ENCODE results near the gene PTPRT. TPM values are rescaled to one million over a fixed set of nuclear protein-coding genes. Genes with fewer than 3 reads are reported as not detected.

The PTPRT gene
- total and polyA plus RNA-seq, 2 of the 4 experiments (the other 2 are of a cell fraction), result not detected

- H4K8ac ChIP-seq (ENCODE audit: low read depth in 2 of 2, low read length in 2 of 2), result no peak overlapping the region
- H2AK9ac ChIP-seq (replicated peaks; ENCODE audit: low read depth, low read length, poor library complexity), result no peak overlapping the region
- in situ Hi-C loops (cut with MboI; ENCODE audit: low sequenced_read_pairs) (no loop called here), intact Hi-C loops (cut with micrococcal nuclease) (no loop called here), dilution Hi-C loops (cut with HindIII; ENCODE audit: low sequenced_read_pairs, unreplicated experiment) (no loop called here)
- peaks cover 2% of the 10 kb centered on the region; the same call in 1 of the 2 replicates for H3K9me3 ChIP-seq (ENCODE audit: control insufficient read depth, insufficient read depth, low read length)
- H3K23ac ChIP-seq (ENCODE audit: low read depth, low read length), result no peak overlapping the region
- H3K18ac ChIP-seq (ENCODE audit: low read depth, low read length), result no peak overlapping the region
- no peak overlapping the region for H4K91ac ChIP-seq (ENCODE audit: insufficient read depth, low read depth, low read length)
- TF ChIP-seq, protein P1, sequence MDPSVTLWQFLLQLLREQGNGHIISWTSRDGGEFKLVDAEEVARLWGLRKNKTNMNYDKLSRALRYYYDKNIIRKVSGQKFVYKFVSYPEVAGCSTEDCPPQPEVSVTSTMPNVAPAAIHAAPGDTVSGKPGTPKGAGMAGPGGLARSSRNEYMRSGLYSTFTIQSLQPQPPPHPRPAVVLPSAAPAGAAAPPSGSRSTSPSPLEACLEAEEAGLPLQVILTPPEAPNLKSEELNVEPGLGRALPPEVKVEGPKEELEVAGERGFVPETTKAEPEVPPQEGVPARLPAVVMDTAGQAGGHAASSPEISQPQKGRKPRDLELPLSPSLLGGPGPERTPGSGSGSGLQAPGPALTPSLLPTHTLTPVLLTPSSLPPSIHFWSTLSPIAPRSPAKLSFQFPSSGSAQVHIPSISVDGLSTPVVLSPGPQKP (IDR thresholded peaks at IDR 0.05; ENCODE audit: borderline replicate concordance, low read depth, low read length), result no peak
- TF ChIP-seq RAD21 (IDR thresholded peaks at IDR 0.05; ENCODE audit: low read length) (no peak), MAZ (IDR thresholded peaks at IDR 0.05; ENCODE audit: borderline replicate concordance, low read depth, low read length) (no peak), CEBPB (IDR thresholded peaks at IDR 0.05; ENCODE audit: low read depth, low read length) (no peak), POLR2A (IDR thresholded peaks at IDR 0.05; ENCODE audit: low read depth, low read length) (no peak), MAFK (IDR thresholded peaks at IDR 0.05; ENCODE audit: low read depth, low read length) (no peak), RFX5 (IDR thresholded peaks at IDR 0.05; ENCODE audit: low read depth, low read length) (no peak), MXI1 (IDR thresholded peaks at IDR 0.05; ENCODE audit: borderline replicate concordance, low read depth, low read length) (no peak), CHD1 (IDR thresholded peaks at IDR 0.05; ENCODE audit: low read depth, low read length) (no peak), SMC3 (IDR thresholded peaks at IDR 0.05; ENCODE audit: low read depth, low read length) (no peak), BHLHE40 (IDR thresholded peaks at IDR 0.05; ENCODE audit: low read depth, low read length) (no peak), RCOR1 (IDR thresholded peaks at IDR 0.05; ENCODE audit: insufficient replicate concordance, low read length) (no peak), NFE2L2 (IDR thresholded peaks at IDR 0.05; ENCODE audit: low read depth, low read length) (no peak), FOS (IDR thresholded peaks at IDR 0.05; ENCODE audit: low read depth, low read length) (no peak)
- TF ChIP-seq, protein P2, sequence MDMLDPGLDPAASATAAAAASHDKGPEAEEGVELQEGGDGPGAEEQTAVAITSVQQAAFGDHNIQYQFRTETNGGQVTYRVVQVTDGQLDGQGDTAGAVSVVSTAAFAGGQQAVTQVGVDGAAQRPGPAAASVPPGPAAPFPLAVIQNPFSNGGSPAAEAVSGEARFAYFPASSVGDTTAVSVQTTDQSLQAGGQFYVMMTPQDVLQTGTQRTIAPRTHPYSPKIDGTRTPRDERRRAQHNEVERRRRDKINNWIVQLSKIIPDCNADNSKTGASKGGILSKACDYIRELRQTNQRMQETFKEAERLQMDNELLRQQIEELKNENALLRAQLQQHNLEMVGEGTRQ (IDR thresholded peaks at IDR 0.05; ENCODE audit: low read depth, low read length), result no peak
- TF ChIP-seq, protein P3, sequence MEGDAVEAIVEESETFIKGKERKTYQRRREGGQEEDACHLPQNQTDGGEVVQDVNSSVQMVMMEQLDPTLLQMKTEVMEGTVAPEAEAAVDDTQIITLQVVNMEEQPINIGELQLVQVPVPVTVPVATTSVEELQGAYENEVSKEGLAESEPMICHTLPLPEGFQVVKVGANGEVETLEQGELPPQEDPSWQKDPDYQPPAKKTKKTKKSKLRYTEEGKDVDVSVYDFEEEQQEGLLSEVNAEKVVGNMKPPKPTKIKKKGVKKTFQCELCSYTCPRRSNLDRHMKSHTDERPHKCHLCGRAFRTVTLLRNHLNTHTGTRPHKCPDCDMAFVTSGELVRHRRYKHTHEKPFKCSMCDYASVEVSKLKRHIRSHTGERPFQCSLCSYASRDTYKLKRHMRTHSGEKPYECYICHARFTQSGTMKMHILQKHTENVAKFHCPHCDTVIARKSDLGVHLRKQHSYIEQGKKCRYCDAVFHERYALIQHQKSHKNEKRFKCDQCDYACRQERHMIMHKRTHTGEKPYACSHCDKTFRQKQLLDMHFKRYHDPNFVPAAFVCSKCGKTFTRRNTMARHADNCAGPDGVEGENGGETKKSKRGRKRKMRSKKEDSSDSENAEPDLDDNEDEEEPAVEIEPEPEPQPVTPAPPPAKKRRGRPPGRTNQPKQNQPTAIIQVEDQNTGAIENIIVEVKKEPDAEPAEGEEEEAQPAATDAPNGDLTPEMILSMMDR (conservative IDR thresholded peaks at IDR 0.05; ENCODE audit: low read depth, low read length), result no peak
- H3K27me3 ChIP-seq (ENCODE audit: control insufficient read depth, insufficient read depth, low read length), result no peaks in the 10 kb centered on the region
- no peak overlapping the region for H4K5ac ChIP-seq (ENCODE audit: low read depth, low read length)
- no peaks in the 10 kb centered on the region for H3K9me1 ChIP-seq (ENCODE audit: insufficient read depth, low read length)
- H3K79me1 ChIP-seq (ENCODE audit: low read depth in 1 of 2, low read length in 2 of 2), result no peaks in the 10 kb centered on the region
- H2BK5ac ChIP-seq (ENCODE audit: low read depth, low read length, poor library complexity, severe bottlenecking), result no peak overlapping the region
- no peak for DNase-seq
- no peak for ATAC-seq (ENCODE audit: low read depth)
- H2BK20ac ChIP-seq (ENCODE audit: low read depth, low read length), result no peak overlapping the region
- no peak overlapping the region for H3K27ac ChIP-seq (ENCODE audit: insufficient read depth, low read length)
- ChIA-PET POLR2A (ENCODE audit: unreplicated experiment) (no interaction called here), CTCF (no interaction called here)
- no peak overlapping the region for H3K4me2 ChIP-seq (ENCODE audit: low read depth, low read length)
- no peaks in the 10 kb centered on the region for H4K20me1 ChIP-seq (ENCODE audit: insufficient read depth, low read length)
- H2BK120ac ChIP-seq (ENCODE audit: low read depth, low read length), result no peak overlapping the region
- H3K9ac ChIP-seq (ENCODE audit: low read depth, low read length), result no peak overlapping the region
- H3K36me3 ChIP-seq (ENCODE audit: control insufficient read depth, insufficient read depth, low read length), result no peaks in the 10 kb centered on the region
- H3K56ac ChIP-seq (ENCODE audit: extremely low read depth, insufficient read depth, low read length), result no peak overlapping the region
- no TSS peak for BruUV-seq (replicated peaks)
- no peak overlapping the region for H2AK5ac ChIP-seq (ENCODE audit: low read depth, low read length)
- H3K4me1 ChIP-seq (ENCODE audit: control insufficient read depth, insufficient read depth, low read length), result no peaks in the 10 kb centered on the region
- H2AFZ ChIP-seq (replicated peaks; ENCODE audit: low read length, poor library complexity), result no peak overlapping the region
- no peak overlapping the region for H3K14ac ChIP-seq (replicated peaks; ENCODE audit: low read depth, low read length)
- H3K4ac ChIP-seq (ENCODE audit: low read depth, low read length), result no peak overlapping the region
- no peak overlapping the region for H2BK15ac ChIP-seq (ENCODE audit: low read depth, low read length)
- H3K4me3 ChIP-seq (ENCODE audit: insufficient read depth, low read depth, low read length), result no peak overlapping the region
These were observed 696.7 kb downstream of the PTPRT start for GRCh38 chr20:42493001-42493400.

All from IMR-90 (cell line).